Measurements from ENCODE around the gene GFPT2. TPM values are rescaled to one million over a fixed set of nuclear protein-coding genes. Genes with fewer than 3 reads are reported as not detected.

Gene GFPT2
- total and polyA plus RNA-seq, 2 of the 8 experiments (the other 6 are each of a cell fraction or from before 2014, with no cell fraction given): 83.7 to 143 TPM

GRCh38 chr5:180389252-180390101 is 36.3 kb upstream of the GFPT2 start (continued):
- TF ChIP-seq BACH1 (IDR thresholded peaks at IDR 0.05; ENCODE audit: low read length) (no peak), POLR2A (IDR thresholded peaks at IDR 0.05; ENCODE audit: control extremely low read depth in 1 of 2, low read depth in 2 of 2, low read length in 2 of 2) (no peak), CTCF (IDR thresholded peaks at IDR 0.05; ENCODE audit: control extremely low read depth in 1 of 3, insufficient read depth in 1 of 3, low read depth in 1 of 3, low read length in 3 of 3) (no peak), CBX8 (IDR thresholded peaks at IDR 0.05; ENCODE audit: borderline replicate concordance, low read depth, low read length) (no peak), KDM5A (IDR thresholded peaks at IDR 0.05; ENCODE audit: low read length) (no peak), TEAD4 (IDR thresholded peaks at IDR 0.05; ENCODE audit: low read depth, low read length) (no peak), SIRT6 (IDR thresholded peaks at IDR 0.05; ENCODE audit: low read length) (no peak), CREB1 (IDR thresholded peaks at IDR 0.05) (no peak)

Measured in H1 (cell line).